Activated naive CD4-positive, alpha-beta T cell treated with Interleukin-2 at 50 U/mL for 16 hours (primary cell): ENCODE results near the gene GPR83.
"Not testable (repeated sequence)": the region's sequence is repeated elsewhere in the genome, so short reads cannot be mapped to it uniquely, and the experiment has no call there.

Experiments used
- DNase-seq: peaks from one replicate; pipeline ENCODE4 v3.0.0-alpha.2; 2020

Gene GPR83

DNA sequence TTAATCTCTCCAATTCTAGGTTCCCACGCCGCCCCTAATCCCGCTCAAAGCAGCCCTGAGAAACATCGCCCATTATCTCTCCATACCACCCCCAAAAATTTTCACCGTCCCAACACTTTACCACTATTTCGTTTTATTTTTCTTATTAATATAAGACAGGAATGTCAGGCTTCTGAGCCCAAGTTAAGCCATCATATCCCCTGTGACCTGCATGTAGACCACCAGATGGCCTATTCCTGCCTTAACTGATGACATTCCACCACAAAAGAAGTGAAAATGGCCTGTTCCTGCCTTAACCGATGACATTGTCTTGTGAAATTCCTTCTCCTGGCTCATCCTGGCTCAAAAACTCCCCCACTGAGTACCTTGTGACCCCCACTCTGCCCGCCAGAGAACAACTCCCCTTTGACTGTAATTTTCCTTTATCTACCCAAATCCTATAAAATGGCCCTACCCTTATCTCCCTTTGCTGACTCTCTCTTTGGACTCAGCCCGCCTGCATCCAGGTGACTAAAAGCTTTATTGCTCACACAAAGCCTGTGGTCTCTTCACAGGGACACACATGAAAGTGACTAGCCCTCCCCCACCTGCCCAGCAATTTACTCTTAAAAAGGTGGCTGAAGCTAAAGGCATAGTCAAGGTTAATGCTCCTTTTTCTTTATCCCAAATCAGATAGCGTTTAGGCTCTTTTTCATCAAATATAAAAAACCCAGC is 50.2 kb downstream of the GPR83 start:
- DNase-seq, result not testable (repeated sequence)

DNA sequence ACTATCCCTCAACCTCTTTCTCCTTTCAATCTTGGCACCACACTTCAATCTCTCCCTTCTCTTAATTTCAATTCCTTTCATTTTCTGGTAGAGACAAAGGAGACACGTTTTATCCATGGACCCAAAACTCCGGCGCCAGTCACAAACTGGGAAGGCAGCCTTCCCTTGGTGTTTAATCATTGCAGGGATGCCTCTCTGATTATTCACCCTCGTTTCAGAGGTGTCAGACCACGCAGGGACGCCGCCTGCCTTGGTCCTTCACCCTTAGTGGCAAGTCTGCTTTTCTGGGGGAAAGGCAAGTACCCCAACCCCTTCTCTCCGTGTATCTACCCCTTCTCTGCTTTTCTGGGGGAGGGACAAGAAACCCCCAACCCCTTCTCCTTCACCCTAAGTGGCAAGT is 54.9 kb downstream of the GPR83 start:
- not testable (repeated sequence) for DNase-seq

DNA sequence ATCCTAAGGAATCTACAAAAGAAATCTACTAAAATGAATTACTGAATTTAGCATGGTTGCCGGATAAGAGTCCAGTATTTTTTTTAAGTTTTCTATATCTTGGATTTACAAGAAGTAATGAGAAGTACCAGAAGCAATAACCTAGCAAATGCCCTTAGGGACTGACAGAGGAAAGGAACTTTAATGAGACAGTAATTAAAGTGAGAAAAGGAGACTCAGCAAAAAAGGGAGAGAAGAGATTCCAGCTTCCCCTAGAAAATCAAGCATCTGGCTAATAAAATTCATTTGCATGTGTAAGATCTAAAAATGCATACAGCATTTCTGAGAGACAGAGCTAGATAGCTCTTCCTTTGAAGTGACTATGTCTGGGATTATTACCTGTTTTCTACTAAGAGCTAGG is 57.7 kb downstream of the GPR83 start:
- DNase-seq, result no peak

DNA sequence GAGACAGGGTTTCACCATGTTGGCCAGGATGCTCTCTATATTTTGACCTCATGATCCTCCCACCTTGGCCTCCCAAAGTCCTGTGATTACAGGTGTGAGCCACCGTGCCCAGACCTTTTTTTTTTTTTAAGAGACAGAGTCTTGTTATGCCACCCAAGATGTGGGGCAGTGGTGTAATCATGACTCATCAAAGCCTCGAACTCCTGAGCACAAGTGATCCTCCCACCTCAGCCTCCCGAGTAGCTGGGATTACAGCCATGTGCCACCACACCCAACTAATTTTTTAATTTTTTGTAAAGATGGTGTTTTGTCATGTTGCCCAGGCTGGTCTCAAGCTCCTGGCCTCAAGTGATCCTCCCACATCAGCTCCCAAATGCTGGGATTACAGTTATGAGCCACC is 59.0 kb downstream of the GPR83 start:
- DNase-seq, result no peak

DNA sequence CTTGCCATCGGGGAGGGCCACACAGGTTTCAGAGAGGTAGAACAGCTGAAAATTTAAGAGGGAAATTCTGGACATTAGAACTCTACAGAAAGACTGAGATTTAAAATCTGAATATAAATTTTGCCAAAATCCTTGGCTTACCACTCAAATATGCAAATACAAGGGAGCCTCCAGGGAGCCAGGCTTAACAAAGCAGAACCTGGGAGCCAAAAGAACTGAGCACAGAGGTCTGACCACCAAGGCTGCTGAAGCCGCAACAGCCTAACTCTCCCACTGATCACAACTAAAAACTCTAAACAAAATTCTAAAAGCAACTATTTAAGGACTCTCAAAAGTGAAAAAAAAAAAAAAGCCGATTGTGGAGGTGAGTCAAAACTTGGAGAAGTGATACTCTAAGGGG is 62.6 kb downstream of the GPR83 start:
- DNase-seq, result no peak

DNA sequence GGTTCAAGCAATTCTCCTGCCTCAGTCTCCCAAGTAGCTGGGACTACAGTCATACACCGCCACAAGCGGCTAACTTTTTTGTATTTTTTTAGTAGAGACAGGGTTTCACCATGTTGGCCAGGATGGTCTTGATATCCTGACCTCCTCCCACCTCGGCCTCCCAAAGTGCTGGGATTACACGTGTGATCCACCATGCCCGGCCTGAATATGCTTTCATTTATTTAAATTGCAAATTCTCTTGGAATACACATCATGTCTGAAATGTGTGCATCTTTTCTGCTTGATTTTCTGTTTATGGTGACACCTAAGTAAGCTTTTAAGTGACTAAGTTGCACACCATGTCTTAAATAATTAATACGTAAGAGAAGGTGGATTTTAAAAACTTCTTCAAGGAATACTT is 65.2 kb downstream of the GPR83 start:
- DNase-seq, result no peak

DNA sequence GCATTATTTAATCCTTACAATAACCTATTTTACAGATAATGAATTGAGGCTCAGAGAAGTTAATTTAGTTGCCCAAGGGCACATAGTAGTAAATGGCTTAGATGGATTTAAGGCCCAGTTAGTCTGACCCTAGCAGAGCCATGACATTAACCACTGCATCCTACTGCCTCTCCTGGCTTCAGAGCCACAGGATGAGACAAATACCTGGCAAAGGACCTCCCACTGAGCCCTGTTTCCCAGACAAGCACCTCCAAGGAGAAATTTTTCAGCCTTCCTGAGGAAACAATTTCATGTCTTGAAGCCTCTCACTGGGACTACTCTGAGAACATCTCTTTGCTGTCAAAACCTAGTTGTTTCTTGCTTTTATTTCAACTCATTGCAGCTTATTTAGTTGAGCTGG is 68.4 kb downstream of the GPR83 start:
- no peak for DNase-seq

DNA sequence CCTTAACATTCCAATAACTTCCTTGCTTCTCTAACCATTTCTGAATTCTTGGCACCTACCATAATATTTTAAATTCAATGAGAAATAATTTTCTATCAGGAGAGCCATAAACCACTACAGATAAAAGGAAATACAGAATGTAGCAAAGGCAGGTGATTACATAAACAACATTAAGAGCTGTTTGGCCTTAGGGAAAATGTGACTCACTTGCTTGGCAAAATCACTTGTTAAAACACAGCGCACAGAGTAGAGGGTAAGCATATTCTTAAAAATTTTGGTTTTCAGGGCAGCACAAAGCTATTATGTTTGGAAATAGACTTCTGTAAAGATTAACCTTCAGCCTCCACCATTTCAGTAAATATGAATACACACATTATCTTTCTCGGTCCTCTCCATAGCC is 70.4 kb downstream of the GPR83 start:
- DNase-seq, result no peak

DNA sequence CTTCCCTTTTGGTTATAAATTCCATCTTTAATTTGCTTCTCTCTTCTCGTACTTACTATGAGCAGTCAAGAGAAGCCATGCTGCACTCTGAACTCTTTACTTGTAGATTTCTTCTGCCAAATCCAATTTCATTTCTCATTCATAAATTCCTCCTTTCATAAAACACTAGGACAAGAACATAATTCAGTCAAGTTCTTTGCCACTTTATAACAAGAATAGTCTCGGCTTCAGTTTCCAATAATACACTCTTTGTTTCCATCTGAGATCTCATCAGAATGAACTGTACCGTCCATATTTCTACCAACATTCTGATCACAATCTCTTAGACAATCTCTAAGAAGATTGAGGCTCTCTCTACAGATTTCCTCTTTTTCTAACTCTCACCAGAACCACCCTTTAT is 71.7 kb downstream of the GPR83 start:
- no peak for DNase-seq

DNA sequence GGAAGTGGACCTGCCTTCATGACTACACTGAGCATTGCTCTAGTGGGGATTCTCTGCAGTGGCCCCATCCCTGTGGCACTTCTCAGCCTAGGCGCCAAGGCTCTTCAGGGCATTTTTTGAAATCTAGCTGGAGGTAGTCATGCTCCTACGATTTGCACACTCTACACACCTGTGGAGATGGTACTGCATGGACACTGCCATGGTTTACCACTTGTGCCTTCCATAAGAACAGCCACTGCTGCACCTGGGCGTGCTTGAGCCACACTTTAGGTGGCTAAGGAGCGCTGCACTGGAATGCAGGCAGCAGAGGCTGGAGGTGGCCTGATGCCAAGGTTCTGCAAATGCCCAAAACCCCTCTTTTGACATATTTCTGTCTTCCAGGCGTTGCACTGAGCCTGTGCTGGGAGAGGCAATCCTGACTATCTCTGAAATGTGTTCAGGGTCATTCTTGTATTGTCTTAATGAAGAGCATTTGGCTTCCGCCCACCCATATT is 72.6 kb downstream of the GPR83 start:
- no peak for DNase-seq
